ENCODE measurements around the gene FOXL3.
"Not testable (repeated sequence)": the region's sequence is repeated elsewhere in the genome, so short reads cannot be mapped to it uniquely, and the experiment has no call there.

Gene FOXL3

DNA sequence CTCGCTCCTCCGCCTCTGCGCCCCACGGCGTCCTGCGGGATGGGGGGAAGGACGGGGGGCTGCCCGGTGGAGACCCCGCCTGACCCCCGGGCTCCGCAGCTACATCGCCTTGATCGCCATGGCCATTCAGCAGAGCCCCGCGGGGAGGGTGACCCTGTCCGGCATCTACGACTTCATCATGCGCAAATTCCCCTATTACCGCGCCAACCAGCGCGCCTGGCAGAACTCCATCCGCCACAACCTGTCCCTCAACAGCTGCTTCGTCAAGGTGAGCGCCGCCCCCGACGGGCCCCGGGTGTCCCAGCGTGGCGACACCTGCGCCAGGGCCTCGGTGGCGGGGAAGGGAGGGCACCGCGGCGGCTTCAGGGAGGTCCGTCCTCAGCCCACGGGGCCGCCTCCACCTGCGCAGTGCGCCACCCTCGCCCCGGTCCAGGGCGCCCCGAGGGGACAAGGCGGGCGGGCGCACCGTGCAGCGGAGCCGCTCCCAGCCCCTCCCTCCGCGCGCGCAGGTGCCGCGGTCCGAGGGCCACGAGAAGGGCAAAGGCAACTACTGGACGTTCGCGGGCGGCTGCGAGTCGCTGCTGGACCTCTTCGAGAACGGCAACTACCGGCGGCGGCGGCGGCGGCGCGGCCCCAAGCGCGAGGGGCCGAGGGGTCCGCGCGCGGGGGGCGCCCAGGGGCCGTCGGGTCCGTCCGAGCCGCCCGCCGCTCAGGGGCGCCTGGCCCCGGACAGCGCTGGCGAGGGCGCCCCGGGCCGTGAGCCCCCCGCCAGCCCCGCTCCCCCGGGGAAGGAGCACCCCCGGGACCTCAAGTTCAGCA lies 793 bp downstream of the FOXL3 start:
- no peak for DNase-seq (ENCODE audit: low read depth)

DNA sequence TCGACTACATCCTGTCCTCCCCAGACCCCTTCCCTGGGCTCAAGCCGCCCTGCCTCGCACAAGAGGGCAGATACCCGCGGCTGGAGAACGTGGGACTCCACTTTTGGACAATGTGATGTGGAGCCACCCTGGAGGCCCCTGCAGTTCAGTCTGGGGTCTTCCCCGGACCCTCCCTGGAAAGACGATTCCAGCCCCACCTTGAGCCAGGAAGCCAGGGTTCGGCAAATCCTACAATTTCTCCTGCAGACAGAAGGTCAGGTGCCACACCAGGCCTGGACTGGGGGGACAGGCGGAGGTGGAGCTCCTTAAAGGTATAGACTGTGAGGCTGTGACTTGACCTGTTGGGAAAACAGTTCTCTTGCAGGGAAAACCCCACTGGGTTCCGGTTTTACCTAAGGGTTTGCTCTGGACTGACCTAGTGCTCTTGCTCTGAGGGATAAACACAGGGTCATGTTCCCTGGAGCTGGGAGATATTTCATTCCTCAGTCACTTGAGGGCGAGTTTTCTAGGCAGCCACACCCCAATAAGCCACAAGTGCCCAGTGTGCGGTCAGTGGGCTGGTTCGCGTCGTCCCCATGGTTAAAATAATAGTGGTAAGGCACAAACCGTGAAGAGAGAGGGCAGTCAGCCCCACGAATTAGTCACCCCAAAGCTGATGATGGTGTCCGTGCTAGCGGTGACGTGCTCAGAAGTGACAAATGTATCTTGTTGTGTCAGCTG lies 1.6 kb downstream of the FOXL3 start:
- no peak for DNase-seq (ENCODE audit: low read depth)

DNA sequence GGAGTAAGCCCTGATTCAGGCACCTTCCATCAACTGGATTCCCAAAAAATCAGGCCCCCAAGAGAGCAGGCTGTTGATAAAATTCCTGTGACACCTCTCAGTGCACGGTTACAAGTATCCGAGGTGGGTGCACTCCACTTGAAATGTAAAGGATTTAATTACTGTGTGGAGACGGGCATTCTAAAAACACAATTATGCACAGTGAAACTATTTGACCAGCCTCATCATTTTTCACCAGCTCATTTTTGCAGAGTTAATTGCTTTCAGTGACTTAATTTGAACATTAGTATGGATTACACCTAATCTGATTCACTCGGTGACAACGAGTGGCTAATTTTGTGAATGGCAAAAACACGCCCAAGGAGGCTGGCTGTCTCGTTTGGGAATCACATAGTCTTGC lies 2.3 kb downstream of the FOXL3 start:
- no peak for DNase-seq (ENCODE audit: low read depth)

DNA sequence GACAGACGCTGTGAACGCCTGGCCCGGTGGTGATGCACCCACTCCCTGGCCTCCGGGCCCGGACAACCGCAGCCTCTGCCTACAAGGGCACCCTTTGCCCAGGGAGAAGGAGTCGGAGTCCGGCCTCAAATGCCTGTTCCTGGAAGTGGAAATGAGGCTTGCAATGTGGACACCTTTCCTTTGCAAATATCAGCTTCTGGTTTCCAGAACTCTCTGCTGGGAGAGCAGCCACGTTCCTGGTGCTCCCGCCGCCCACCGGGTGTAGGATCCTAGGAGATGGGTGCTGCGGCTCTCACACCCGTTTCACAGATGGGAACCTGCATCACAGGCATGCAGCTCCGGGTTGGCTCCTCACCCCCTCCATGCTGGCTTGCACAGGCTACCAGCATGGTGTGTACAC lies 2.9 kb downstream of the FOXL3 start:
- no peak for DNase-seq (ENCODE audit: low read depth)

DNA sequence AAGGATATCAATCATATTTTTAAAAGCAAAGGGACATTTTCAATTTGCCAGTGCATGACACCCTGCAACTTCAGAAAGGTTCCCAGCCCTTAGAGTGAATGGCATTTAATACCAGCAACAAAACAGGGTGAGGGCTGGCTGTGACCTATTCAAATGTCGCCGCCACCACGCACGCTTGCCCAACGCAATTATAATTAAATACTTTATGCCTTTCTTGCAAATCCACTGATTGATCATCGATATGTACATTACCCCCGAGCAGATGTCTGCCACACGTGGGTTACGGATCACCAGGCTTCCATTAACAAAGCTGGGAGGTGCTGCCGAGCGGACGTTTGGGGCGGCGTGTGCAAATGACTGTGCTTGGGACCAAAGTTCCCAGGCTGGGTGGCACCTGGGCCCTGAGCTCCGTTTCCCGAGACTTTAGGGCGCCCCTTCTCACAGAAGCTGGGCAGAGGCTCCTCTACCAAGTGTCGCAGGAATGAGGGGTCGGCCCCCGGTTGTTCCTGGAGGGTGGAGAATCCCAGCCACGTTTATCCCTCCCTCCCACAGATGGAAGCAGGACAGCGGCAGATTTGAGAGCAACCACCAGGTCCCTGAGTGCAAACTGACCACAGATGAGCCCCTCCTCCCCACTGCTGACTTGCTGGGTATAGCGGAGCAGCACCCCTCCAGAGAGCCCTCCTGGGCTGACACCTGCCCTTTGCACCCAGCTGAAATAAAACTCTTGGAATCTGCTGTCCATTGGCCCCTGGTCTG lies 3.9 kb downstream of the FOXL3 start:
- no peak for DNase-seq (ENCODE audit: low read depth)

DNA sequence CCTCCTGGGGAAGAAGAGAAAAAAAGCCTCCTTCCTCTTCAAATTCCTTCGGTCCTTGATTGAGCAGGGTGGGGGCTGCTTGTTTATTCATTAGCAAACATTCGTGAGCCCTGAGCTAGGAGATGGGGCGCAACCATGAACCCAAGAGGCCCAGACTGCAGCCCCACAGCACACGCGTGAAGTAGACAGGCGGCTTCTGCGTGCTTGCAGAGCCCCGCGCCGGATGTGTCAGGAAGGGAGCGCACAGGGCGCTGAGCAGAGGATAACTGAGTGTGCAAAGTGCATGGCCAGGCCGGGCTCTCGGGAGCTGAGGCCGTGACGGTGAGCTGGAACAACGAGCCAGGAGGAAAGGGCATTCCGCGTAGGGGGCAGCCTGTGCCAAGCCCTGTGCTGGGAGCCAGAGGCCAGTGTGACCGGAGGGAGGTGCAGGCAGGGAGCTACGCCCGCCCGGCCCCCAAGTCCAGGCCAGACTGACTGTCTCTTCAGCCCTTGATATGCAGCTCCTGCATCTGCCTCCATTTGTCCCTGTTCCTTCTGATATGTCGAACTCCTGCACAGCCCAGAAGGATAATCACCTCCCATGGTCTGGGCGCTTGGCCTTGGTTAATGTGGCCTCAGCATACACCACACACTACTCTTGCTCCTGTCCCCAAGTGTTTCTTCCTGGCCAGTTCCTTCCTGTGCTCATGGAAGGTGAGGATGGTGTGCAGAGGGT lies 4.6 kb downstream of the FOXL3 start:
- no peak for DNase-seq (ENCODE audit: low read depth)

DNA sequence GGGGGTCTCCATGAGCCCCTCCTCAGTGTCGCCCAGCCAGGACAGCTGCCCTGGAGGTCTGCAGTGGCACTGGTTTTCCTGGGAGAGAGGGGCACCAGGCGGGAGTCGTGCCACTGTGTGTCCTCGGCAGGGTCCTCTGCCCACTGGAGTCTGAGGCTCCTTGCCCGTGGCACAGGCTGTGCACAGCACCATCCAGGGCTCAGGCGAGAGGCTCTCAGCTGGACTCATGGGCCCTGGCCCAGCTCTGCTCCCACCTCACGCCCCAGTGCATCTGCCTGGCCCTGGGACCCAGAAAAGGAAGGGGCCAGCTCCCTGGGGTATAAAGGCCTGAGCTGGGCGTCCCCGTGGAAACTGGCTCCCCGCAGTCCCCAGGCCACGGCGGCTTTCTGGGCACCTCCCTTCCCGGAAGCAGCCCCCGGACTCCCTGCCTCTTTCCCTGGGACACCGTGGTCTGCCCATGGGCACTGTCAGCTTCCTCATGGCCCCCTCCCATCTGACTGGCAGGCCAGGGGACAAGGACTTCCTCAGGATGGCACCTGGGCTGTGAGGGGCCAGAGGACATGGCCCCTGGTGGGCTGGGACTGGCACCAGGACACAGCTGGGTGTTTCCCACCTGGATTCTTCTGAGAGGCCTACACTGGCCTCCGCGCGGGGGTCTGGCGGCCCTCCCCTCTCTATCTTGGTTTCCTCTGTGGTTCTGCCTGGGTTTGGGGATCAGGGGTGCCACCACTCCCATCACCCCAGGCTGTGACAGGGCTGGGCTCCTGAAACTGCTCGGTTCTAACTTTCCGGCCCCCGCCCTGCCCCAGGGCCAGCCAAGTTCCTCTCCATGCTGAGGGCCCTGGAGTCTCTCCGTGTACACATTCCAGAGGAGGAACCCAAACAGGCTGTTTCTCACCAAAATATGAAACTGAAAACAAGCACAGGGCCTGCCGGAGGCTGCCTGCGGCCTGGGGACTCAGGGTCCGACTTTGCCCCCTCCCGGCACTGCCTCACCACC lies 5.5 kb downstream of the FOXL3 start:
- DNase-seq (ENCODE audit: low read depth), result no peak

DNA sequence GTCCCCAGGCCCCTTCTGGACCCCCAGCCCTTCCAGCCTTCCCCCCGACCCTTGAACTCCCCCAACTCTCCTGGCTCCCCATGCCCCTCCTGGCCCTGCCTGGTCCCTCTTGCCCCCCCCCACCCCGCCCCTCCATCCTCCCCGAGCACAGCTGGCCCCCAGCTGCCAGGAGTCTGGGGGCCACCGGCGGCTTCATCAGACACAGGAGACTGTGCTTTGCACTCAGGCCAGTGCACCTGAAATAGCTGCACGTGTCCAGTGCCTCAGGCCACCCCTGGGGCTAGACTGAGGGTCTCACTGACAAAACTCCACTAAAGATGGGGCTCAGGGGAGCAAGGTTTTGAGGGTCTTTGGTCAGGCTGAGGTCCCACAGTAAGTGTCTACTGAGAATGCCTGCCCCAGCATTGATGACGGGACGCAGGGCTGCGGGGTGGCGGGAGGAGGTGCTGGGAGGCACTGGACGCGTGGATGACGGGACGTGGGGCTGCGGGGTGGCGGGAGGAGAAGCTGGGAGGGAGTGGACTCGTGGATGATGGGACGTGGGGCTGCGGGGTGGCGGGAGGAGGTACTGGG lies 6.5 kb downstream of the FOXL3 start:
- no peak for DNase-seq (ENCODE audit: low read depth)

DNA sequence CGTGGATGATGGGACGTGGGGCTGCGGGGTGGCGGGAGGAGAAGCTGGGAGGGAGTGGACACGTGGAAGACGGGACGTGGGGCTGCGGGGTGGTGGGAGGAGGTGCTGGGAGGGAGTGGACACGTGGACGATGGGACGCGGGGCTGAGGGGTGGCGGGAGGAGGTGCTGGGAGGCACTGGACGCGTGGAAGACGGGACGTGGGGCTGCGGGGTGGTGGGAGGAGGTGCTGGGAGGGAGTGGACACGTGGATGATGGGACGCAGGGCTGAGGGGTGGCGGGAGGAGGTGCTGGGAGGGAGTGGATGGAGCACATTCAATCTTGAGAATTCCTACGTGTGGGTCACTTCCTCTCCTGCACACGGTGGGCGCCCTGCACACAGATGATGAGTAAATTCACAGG lies 7.2 kb downstream of the FOXL3 start:
- DNase-seq (ENCODE audit: low read depth), result not testable (repeated sequence)

DNA sequence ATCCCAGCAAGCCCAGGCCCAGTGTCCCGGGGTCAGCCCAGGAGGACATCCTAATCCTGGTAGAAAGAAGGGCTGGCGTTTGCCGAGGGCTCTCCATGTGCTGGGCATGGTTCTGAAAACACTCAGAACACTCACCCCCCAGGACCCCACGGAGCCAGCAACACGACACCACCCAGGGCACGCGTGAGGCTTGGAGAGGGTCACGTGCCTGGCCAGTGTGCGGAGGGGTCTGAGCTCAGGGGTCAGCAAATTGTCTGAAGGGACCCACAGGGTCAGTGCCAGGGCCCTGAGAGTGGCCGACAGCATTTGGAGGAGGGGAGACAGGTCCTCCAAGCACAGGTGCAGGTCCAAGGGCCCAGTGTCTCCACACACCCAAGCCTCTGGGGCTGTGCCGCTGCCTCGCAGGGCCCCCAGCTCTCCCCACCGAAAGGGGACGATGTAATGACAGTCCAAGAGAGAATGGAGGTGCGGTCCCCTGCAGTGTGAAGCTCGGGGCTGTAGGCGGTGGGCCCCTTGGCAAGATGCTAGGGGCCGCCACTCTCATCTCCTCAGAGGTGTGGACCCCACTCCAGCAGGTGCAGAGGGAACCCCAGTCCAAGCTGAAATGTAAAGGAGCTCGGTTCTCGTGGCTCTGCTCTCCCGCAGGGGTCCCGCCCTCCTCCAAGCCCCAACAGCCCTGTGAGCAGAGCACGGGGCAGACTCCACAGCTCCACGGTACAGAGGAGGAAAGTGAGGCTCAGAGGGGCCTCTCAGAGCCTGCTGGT lies 7.8 kb downstream of the FOXL3 start:
- DNase-seq (ENCODE audit: low read depth), result no peak

DNA sequence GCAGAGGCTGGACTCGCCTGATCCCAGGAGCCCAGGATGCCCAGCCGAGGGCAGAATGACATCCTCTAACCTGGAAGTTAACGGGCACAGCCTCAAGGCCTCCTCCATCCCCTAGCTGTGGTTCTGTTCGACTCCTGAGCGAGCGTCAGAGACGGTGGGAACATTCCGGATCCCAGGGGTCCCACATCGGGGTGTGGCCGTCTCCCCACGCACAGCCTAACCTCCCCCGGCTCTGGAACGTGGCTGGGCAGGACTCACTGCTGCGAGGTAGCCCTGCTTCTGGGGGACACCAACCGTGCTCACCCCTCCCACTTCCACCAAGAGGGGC lies 8.4 kb downstream of the FOXL3 start:
- DNase-seq (ENCODE audit: low read depth), result no peak

DNA sequence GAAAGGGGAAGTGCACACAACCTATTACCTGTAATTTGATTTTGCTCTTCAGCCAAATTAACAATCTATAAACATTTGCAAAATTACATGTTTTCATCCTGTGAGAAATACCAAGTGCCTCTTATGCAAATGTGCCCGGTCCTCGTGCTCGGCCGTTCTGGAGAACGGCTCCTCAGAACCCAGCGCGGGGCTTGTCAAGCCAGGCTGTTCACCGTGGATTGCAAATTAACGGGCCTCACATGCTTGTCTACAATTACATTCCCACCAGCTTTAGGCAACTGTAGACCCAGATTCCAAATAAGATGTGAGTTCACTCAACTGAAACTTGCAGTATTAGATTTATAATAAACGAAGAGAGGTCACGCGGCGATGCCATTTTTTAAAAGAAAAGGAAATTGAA lies 8.8 kb downstream of the FOXL3 start:
- DNase-seq (ENCODE audit: low read depth), result no peak

DNA sequence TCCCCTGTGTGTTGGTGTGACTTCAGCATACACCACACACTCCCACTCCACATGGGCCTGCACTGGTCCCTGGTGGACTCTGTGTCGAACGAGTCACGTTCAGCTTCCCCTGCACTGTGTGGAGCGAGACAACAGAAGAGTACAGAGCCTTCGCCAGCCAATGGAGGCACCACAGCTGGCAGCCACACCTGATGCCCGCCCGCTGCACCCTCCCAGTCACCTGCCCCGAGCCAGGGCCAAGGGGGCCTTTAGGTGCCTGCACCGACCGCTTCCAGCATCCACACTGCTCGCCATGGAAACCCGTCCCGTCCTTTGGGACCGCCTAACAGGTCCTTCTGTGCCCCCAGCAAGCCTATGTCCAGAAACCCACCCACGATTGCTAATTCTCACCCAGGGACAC lies 9.2 kb downstream of the FOXL3 start:
- DNase-seq (ENCODE audit: low read depth), result no peak

DNA sequence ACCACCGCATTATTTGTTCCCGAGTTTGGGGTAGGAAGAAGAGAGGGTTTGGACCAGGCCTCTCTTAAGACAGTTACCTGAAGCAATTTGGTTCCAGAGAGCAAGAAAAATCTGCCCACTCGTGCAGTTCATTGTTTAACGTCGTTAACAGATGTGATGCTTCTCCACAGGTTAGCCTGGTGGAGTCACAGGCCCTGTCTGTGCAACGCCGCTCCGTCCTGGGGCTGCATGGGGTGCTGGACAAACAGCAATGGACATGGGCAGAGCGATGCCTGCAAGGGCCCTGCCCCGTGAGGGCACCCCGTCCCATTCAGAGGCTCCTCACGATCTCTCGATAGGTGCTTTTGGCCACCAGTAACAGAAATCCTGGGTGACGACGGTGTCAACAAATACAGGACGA lies 9.7 kb downstream of the FOXL3 start:
- no peak for DNase-seq (ENCODE audit: low read depth)

DNA sequence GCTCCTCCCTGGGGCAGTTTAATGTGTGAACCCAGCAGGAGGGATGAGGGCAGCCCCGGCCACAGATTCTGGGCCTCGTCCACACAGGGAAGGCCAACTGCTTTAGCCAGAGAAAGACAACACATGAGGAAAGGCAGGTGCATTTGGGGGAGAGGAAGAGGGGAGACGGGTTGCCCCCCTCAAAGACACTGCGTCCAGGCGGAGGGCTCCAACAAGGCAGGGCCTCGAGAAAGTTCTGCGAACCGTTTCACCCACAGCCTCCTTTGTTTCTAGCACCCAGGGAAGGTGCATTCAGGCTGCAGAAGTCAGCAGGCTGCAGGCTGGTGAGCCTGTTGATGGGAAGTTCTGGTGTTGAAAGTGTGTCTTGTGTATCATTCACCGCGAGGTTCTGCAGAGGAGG lies 10.1 kb downstream of the FOXL3 start:
- DNase-seq (ENCODE audit: low read depth), result no peak

DNA sequence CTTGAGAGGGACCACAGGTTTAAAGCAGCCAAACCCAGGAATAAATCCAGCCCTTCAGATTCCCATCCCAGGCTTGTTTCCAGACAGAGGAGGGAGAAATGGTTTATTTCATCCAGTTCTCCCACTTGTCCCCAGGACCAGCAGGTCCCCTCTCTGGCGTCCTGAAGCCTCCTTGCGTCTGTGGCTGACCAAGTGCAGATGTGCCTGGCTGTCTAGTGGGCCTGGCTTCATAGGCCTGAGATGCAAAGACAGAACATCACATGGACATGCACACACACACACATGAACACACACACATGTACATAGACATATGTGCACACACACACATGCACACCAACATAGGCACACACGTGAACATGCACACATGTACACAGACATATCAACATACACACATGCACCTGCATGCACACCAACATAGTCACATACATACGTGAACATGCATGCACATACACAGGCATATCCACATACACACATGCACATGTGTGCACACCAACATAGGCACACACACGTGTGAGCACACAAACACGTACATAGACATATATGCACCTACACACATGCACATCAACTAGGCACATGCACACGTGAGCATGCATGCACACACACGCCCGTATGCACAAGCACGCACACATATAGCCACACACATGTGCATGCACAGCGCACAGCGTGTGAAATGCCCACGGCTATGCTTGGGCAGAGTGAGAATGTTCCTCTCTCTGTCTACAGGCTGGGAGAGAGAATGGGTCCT lies 10.7 kb downstream of the FOXL3 start:
- no peak for DNase-seq (ENCODE audit: low read depth)

DNA sequence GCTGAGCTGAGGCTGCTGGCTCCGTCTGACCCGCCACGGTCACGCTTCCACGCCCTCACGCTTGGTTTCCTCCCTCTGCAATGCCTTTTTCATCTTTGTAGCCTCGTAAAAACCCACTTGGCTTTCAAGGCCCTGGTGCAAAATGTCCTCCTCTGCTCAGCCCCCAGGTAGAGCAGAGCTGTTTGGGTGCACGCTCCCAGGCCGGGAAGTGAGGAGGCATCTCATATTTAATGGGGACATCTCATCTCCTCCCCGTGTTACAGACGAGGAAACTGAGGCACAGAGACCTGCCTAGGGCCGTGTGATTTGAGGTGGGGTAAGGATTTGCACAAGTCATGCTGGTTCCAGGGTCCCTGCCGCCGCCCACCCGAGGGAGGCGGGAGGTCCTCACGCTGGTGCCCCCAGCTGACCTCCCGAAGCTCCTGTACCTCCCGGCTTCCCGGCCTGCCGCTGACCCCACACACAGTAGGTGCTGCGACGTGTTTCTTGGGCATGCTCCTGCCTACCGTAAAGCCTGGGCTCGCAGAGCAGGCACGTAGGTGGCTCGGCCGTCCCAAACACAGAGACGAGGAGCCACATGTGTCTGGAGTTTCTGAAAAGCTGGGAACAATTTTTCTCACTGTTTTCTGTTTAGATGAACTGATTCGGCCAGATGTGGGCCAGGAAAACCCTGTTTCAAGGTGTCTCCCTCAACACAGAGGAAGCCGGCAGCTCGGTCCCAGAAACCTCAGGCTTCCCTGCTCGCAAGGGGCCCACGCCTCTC lies 11.5 kb downstream of the FOXL3 start:
- DNase-seq (ENCODE audit: low read depth), result no peak
